K562 (cell line): ENCODE results near the gene NRXN3. TPM values are rescaled to one million over a fixed set of nuclear protein-coding genes. Genes with fewer than 3 reads are reported as not detected.

ENCODE experiments used
- E2F3 ChIP-seq: fragments of 250-450 bp; sonication (Bioruptor Pico); IDR thresholded peaks from 2 replicates; pipeline ENCODE4 v1.4.0; 2020; ENCODE audit warnings: mild to moderate bottlenecking
- KLF16 ChIP-seq: IDR thresholded peaks from 2 replicates; pipeline ENCODE4 v1.6.1; 2016; ENCODE audit warnings: antibody characterized with exemption
- NUFIP1 ChIP-seq: fragments of 450-650 bp; IDR thresholded peaks from 2 replicates; pipeline ENCODE4 v1.6.1; 2018; ENCODE audit not compliant: partially characterized antibody
- REST ChIP-seq, 2 experiments: fragments of 450-650 bp; formaldehyde crosslinking in 1 of 2; IDR thresholded peaks; 2 replicates each; pipeline versions ENCODE4 v1.4.0 to v1.6.1; 2014 to 2020; ENCODE audit warnings: mild to moderate bottlenecking in 2 of 2, borderline replicate concordance in 1 of 2, low read depth in 1 of 2
- STAG1 ChIP-seq: sonication (generic); formaldehyde crosslinking; IDR thresholded peaks from 2 replicates; pipeline ENCODE4 v1.5.0; 2020; ENCODE audit warnings: missing genetic modification reagents, borderline replicate concordance
- polyA plus RNA-seq, 8 experiments: library from polyadenylated mRNA; depleted of rRNA in 4 of 8; stranded (reverse) in 5 of 8; unstranded in 3 of 8; fragments of >200 nt; fragmentation: Nextera tagmentation in 2 of 8; fragmentation: Illumina TruSeq in 1 of 8; extraction: Ambion mirVana in 2 of 8; extraction: Trizol in 1 of 8; gene quantifications; 2 replicates each; pipeline versions ENCODE4 v1.2.1 to v1.2.3, GENCODE V29; 2011 to 2014; ENCODE audit warnings: inconsistent platforms in 1 of 8, missing spikeins in 1 of 8
- total RNA-seq, 7 experiments: library from RNA; depleted of rRNA in 6 of 7; stranded (reverse); fragments of >200 nt in 6 of 7; fragmentation: Illumina TruSeq in 2 of 7; extraction: Trizol in 2 of 7; gene quantifications; 2 replicates each; pipeline versions ENCODE4 v1.2.1 to v1.2.3, GENCODE V29; 2011 to 2021; ENCODE audit warnings: low replicate concordance in 1 of 7

The NRXN3 gene
- total and polyA plus RNA-seq, 9 of the 15 experiments (the other 6 are each of a cell fraction or from before 2014, with no cell fraction given): 0.09 TPM; not detected in 8

- TF ChIP-seq REST (IDR thresholded peaks at IDR 0.05; ENCODE audit: borderline replicate concordance) (peak; percentile 48; the same call in 1 of the 2 replicates), REST (CRISPR knock-in tag; IDR thresholded peaks at IDR 0.05; ENCODE audit: low read depth) (no peak), E2F3 (CRISPR knock-in tag) (no peak), KLF16 (0 out of 2 replicates have a peak, but pooled peaks have one; percentile 12), NUFIP1 (no peak), STAG1 (CRISPR knock-in tag) (peak; percentile 86)
Observed at GRCh38 chr14:78598046-78598920, 428.1 kb downstream of the NRXN3 start (continued).
